Adrenal gland (tissue), 5 donors: ENCODE measurements around the gene TACR1.

Experiments
- CTCF ChIP-seq, 6 experiments: fragments of 450-650 bp in 4 of 6; fragments of 200-600 bp in 2 of 6; sonication (generic) in 1 of 6; IDR thresholded peaks; 1 replicate in 5 of 6; 2 replicates in 1 of 6; pipeline versions ENCODE4 v1.5.1 to v1.8.0; 2016 to 2021; ENCODE audit warnings: antibody characterized with exemption in 6 of 6, mild to moderate bottlenecking in 2 of 6, moderate library complexity in 1 of 6
- POLR2A ChIP-seq, 2 donors: fragments of 450-650 bp; IDR thresholded peaks; one replicate each; pipeline ENCODE4 v1.6.1; 2017; ENCODE audit warnings: antibody characterized with exemption in 2 of 2, mild to moderate bottlenecking in 2 of 2, moderate library complexity in 1 of 2
- donor health status: DM: no; HTN: no; CAD: no.

DNA sequence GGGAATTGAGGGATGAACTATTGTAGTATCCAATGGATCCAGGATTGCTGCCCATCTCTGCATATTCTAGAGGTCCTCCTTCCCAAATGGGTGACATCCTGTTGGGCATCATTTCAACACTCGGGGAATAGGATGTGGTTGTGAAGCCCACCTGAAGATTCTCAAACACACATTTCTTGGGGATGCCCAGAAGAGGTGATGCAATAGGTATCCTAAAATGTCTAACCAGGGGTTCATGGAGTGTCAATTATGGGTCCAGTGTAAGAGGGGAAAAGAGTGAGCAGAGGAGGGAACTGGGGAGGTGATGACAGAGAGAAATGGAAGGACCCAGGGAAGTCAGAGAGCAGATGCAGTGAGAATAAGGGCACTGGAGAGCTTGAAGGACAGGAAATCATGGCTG lies 188.7 kb downstream of the TACR1 start:
- TF ChIP-seq CTCF (IDR thresholded peaks at IDR 0.05): no peak
- no peak for TF ChIP-seq POLR2A (IDR thresholded peaks at IDR 0.05)
